GM21528 (cell line): ENCODE measurements around the gene CELF1.

Source experiments
- ATAC-seq: cut with Tn5 transposase; IDR thresholded peaks from one replicate; pipeline ENCODE4 v1.9.1; 2021; ENCODE audit warnings: mild to moderate bottlenecking, moderate library complexity; ENCODE audit not compliant: unreplicated experiment, low FRiP score

Gene CELF1

DNA sequence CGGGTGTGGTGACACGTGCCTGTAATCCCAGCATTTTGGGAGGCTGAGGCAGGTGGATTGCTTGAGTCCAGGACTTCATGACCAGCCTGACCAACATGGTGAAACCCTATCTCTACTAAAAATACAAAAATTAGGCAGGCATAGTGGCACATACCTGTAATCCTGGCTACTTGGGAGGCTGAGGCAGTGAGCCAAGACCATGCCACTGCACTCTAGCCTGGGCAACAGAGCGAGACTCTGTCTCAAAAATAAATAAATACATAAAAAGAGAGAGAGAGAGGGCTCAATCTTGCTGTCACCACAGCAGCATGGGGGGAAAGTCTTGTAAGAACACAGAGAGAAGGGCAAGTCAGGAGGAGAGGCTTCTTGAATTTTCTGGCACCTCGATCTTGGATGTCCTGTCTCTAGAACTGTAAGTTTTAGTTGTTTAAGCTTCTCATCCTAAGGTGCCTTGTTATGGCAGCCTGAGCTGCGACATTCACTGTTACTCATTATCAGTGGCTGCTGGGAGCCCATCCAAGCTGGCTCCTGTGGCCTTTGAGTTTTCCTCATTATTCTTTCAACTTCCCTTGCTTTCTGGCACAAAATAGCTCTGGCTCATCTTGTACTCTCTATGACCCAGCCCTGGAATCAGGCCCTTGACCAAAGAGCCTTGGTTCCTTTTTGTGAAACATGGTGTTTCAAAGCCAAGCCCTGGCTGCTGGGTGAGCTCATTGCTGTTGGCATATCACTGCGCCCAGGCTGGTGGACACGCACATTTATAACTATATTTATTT, 118.7 kb downstream of the CELF1 start:
- no peak for ATAC-seq

DNA sequence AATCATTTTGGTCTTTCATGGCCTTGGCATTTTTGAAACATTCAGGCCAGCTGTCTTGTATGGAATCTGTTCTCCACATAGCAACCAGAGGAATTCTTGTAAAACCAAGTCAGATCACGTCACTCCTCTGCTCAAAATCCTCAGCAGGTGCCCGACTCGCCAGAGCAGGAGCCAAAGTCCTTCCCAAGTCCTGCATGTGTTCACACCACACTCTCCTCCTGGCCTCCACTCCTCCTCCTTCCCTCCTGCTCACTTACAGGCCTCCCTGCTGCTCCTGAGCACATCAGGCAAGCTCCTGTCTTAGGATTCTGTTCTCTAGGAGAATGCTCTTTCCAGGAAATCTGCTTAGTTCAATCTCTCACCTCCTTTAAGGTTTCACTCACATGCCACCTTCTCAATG, 119.8 kb downstream of the CELF1 start:
- no peak for ATAC-seq

- ATAC-seq: no peak
These were observed 121.4 kb downstream of the CELF1 start for GRCh38 chr11:47431356-47432083.

DNA sequence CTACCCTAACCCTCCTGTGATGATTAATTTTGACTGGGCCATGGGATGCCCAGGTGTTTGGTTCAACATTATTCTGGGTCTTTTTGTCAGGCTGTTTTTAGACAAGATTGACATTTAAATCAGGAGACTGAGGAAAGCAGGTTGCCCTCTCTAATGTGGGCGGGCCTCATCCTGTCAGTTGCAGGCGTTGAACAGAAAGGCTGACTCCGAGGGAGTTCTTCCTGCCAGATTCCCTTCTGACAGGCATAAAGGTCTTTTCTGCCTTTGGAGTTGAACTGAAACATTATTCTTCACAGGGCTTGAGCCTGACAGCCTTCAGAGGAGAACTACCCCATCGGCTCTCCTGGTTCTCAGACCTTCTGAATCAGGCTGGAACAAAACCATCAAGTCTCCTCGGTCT, 122.4 kb downstream of the CELF1 start:
- no peak for ATAC-seq

GRCh38 chr11:47426062-47426956, 126.6 kb downstream of the CELF1 start, which contains the start of gene PSMC3:
TSS of gene PSMC3 (minus strand) at chr11:47426439. CDS start at chr11:47426279, 160 bp downstream.
- ATAC-seq: peak; percentile 87

GRCh38 chr11:47425611-47426010, 127.3 kb downstream of the CELF1 start:
- ATAC-seq: peak; percentile 2

DNA sequence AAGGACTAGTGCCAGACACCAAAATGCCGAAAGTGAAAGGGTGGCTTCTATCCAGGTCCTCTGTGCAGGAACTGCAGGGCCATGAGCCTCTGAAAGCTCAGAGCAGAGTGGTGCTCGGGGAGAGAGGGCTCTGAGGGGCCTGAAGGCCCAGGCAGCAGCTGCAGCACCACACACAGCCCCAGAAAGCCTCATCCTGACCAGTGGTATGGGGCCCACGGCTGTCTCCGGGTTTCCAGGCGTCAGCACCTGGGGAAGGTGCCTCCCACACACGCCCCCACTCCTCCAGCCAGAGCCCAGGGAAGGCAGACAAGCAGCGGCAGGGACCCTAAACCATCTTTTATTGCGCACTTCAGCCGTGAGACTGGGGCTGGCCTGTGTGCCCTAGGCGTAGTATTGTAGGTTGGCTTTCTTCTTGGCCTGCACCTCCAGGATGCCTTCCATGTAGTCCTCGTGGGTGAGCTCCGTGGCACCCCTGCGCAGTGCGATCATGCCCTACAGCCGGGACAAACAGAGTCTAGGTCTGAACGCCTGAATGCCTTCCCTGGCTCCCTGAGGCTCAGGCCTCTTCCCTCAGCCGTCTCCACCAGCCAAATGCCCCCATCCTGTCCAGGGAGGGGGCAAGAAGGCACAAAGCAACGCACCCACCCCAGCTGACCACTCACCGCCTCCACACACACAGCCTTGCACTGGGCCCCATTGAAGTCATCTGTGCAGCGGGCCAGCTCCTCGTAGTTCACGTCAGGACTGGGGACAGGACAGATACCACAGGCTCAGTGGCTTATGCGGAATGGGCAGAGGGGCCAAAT, 134.3 kb downstream of the CELF1 start:
- no peak for ATAC-seq

GRCh38 chr11:47417712-47418111, 135.2 kb downstream of the CELF1 start:
- no peak for ATAC-seq

DNA sequence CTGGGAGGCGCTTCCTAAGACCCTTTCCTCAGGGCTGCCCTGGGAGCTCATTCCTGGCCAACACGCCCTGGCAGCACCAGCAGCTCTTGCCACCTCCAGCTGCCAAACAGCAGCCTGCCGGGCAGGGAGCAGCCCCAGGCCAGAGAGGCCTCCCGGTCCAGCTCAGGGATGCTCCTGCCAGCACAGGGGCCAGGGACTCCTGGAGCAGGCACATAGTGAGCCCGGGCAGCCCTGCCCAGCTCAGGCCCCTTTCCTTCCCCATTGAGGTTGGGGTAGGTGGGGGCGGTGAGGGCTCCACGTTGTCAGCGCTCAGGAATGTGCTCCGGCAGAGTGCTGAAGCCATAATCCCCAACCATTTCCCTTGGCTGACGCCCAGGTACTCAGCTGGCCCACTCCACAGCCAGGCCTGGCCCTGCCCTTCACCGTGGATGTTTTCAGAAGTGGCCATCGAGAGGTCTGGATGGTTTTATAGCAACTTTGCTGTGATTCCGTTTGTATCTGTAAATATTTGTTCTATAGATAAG, 136.9 kb downstream of the CELF1 start:
- ATAC-seq: no peak
